HepG2 (cell line): ENCODE measurements around the gene MCAT. TPM values are rescaled to one million over a fixed set of nuclear protein-coding genes. Genes with fewer than 3 reads are reported as not detected.

Experiments
- ARNT2 ChIP-seq: sonication (generic); formaldehyde crosslinking; IDR thresholded peaks from 2 replicates; pipeline ENCODE4 v1.8.0; 2022; ENCODE audit warnings: mild to moderate bottlenecking, low read depth, missing genetic modification reagents, moderate library complexity
- ATRX ChIP-seq: sonication (generic); formaldehyde crosslinking; IDR thresholded peaks from 2 replicates; pipeline ENCODE4 v1.4.0; 2020; ENCODE audit warnings: missing genetic modification reagents, borderline replicate concordance
- CSRNP1 ChIP-seq: sonication (generic); formaldehyde crosslinking; IDR thresholded peaks from 2 replicates; pipeline ENCODE4 v1.8.1; 2023; ENCODE audit warnings: mild to moderate bottlenecking, missing genetic modification reagents
- ESRRA ChIP-seq: sonication (generic); formaldehyde crosslinking; IDR thresholded peaks from 2 replicates; pipeline ENCODE4 v1.5.1; 2020; ENCODE audit warnings: mild to moderate bottlenecking, low read depth, missing genetic modification reagents
- FOXO1 ChIP-seq: sonication (generic); formaldehyde crosslinking; IDR thresholded peaks from 2 replicates; pipeline ENCODE4 v1.4.0; 2020; ENCODE audit warnings: missing genetic modification reagents
- HES4 ChIP-seq: sonication (generic); formaldehyde crosslinking; IDR thresholded peaks from 2 replicates; pipeline ENCODE4 v1.9.0; 2021; ENCODE audit warnings: mild to moderate bottlenecking, missing genetic modification reagents, borderline replicate concordance
- KAT2B ChIP-seq: fragments of 150-350 bp; IDR thresholded peaks from 2 replicates; pipeline ENCODE4 v1.6.1; 2014; ENCODE audit warnings: low read depth, low read length, borderline replicate concordance
- LCORL ChIP-seq, 2 experiments: fragments of 450-650 bp in 1 of 2; sonication (generic) in 1 of 2; formaldehyde crosslinking in 1 of 2; IDR thresholded peaks; 2 replicates each; pipeline versions ENCODE4 v1.5.0 to v1.6.1; 2017 to 2020; ENCODE audit warnings: antibody characterized with exemption in 1 of 2, missing genetic modification reagents in 1 of 2
- MTERF4 ChIP-seq: sonication (generic); formaldehyde crosslinking; IDR thresholded peaks from 2 replicates; pipeline ENCODE4 v1.8.0; 2023; ENCODE audit warnings: mild to moderate bottlenecking, missing genetic modification reagents
- NFE2L2 ChIP-seq: fragments of 150-350 bp; IDR thresholded peaks from 2 replicates; pipeline ENCODE4 v1.6.1; 2014; ENCODE audit warnings: low read length
- NR2F2 ChIP-seq: IDR thresholded peaks from 2 replicates; pipeline ENCODE4 v1.6.1; 2012; ENCODE audit warnings: low read depth, inconsistent platforms, borderline replicate concordance
- RBAK ChIP-seq: sonication (generic); formaldehyde crosslinking; IDR thresholded peaks from 2 replicates; pipeline ENCODE4 v1.5.1; 2020; ENCODE audit warnings: mild to moderate bottlenecking, missing genetic modification reagents
- SOX5 ChIP-seq: IDR thresholded peaks from 2 replicates; pipeline ENCODE4 v1.6.1; 2016; ENCODE audit warnings: borderline replicate concordance
- ZNF101 ChIP-seq: sonication (generic); formaldehyde crosslinking; IDR thresholded peaks from 2 replicates; pipeline ENCODE4 v1.4.0; 2020; ENCODE audit warnings: mild to moderate bottlenecking, low read depth, missing genetic modification reagents, borderline replicate concordance
- ZNF292 ChIP-seq: sonication (generic); formaldehyde crosslinking; IDR thresholded peaks from 2 replicates; pipeline ENCODE4 v1.8.1; 2022; ENCODE audit warnings: mild to moderate bottlenecking, low read depth, missing genetic modification reagents, borderline replicate concordance
- ZNF331 ChIP-seq: sonication (generic); formaldehyde crosslinking; IDR thresholded peaks from 2 replicates; pipeline ENCODE4 v1.4.0; 2020; ENCODE audit warnings: missing genetic modification reagents
- ZNF362 ChIP-seq: sonication (generic); formaldehyde crosslinking; IDR thresholded peaks from 2 replicates; pipeline ENCODE4 v1.4.0; 2020; ENCODE audit warnings: missing genetic modification reagents, mild to moderate bottlenecking, borderline replicate concordance
- ZNF430 ChIP-seq: sonication (generic); formaldehyde crosslinking; IDR thresholded peaks from 2 replicates; pipeline ENCODE4 v1.9.0; 2021; ENCODE audit warnings: mild to moderate bottlenecking, missing genetic modification reagents
- ZNF503 ChIP-seq: sonication (generic); formaldehyde crosslinking; IDR thresholded peaks from 2 replicates; pipeline ENCODE4 v1.4.0; 2020; ENCODE audit warnings: missing genetic modification reagents
- ZNF704 ChIP-seq: sonication (generic); formaldehyde crosslinking; IDR thresholded peaks from 2 replicates; pipeline ENCODE4 v1.8.1; 2023; ENCODE audit warnings: mild to moderate bottlenecking, inconsistent platforms, moderate library complexity, missing genetic modification reagents, borderline replicate concordance
- ZNF776 ChIP-seq: sonication (generic); formaldehyde crosslinking; IDR thresholded peaks from 2 replicates; pipeline ENCODE4 v1.4.0; 2020; ENCODE audit warnings: mild to moderate bottlenecking, missing genetic modification reagents
- ZNF788 ChIP-seq: sonication (generic); formaldehyde crosslinking; IDR thresholded peaks from 2 replicates; pipeline ENCODE4 v1.5.0; 2020; ENCODE audit warnings: mild to moderate bottlenecking, missing genetic modification reagents, borderline replicate concordance
- ZSCAN9 ChIP-seq: IDR thresholded peaks from 2 replicates; pipeline ENCODE4 v1.6.1; 2016; ENCODE audit warnings: borderline replicate concordance
- polyA plus RNA-seq, 8 experiments: library from polyadenylated mRNA; depleted of rRNA in 3 of 8; stranded (reverse) in 7 of 8; unstranded in 1 of 8; fragments of >200 nt; fragmentation: Illumina TruSeq in 4 of 8; extraction: Trizol in 4 of 8; gene quantifications; 2 replicates each; pipeline versions ENCODE4 v1.2.1 to v1.2.3, GENCODE V29; 2011 to 2016; ENCODE audit warnings: low read depth in 4 of 8, missing spikeins in 1 of 8, mixed read lengths in 1 of 8; ENCODE audit not compliant: insufficient read depth in 1 of 8
- total RNA-seq, 5 experiments: library from RNA; depleted of rRNA; stranded (reverse); fragments of >200 nt; fragmentation: Illumina TruSeq; extraction: Trizol; gene quantifications; 2 replicates each; pipeline ENCODE4 v1.2.3, GENCODE V29; 2016; ENCODE audit warnings: low read depth in 1 of 5

The MCAT gene
- total and polyA plus RNA-seq, 2 of the 13 experiments (the other 11 are each of a cell fraction or from before 2014, with no cell fraction given): 9.3 to 16.7 TPM

- TF ChIP-seq ZNF788 (peak; percentile 83; the same call in 1 of the 2 replicates), ZNF704 (CRISPR knock-in tag) (0 out of 2 replicates have a peak, but pooled peaks have one; percentile 67), RBAK (no peak), ZNF331 (peak; percentile 83), ZNF362 (CRISPR knock-in tag) (peak; percentile 10; the same call in 1 of the 2 replicates), MTERF4 (CRISPR knock-in tag) (peak; percentile 86; the same call in 1 of the 2 replicates), ARNT2 (CRISPR knock-in tag) (no peak; the same call in 1 of the 2 replicates), FOXO1 (CRISPR knock-in tag) (no peak), ZNF101 (CRISPR knock-in tag) (no peak), CSRNP1 (CRISPR knock-in tag) (no peak), KAT2B (no peak), ZNF776 (peak; percentile 78), NFE2L2 (no peak), LCORL (IDR thresholded peaks at IDR 0.05) (no peak), LCORL (CRISPR knock-in tag; IDR thresholded peaks at IDR 0.05) (peak; percentile 83), ZNF430 (no peak), ZNF292 (CRISPR knock-in tag) (no peak), ATRX (CRISPR knock-in tag) (no peak), ZSCAN9 (peak; percentile 60; the same call in 1 of the 2 replicates), NR2F2 (no peak), ZNF503 (CRISPR knock-in tag) (peak; percentile 76; the same call in 1 of the 2 replicates), SOX5 (CRISPR knock-in tag) (peak; percentile 56), ESRRA (no peak), HES4 (CRISPR knock-in tag) (0 out of 2 replicates have a peak, but pooled peaks have one; percentile 75)
These were observed at the start of gene MCAT (continued) for GRCh38 chr22:43142880-43143562.
